NCI-H1417 (cell line): ENCODE data around the gene KLHL8.

Experiments used
- DNase-seq, 3 experiments: peaks; one replicate each; lab custom pipeline; 2025; lab: John Stamatoyannopoulos, UW

Gene KLHL8

DNA sequence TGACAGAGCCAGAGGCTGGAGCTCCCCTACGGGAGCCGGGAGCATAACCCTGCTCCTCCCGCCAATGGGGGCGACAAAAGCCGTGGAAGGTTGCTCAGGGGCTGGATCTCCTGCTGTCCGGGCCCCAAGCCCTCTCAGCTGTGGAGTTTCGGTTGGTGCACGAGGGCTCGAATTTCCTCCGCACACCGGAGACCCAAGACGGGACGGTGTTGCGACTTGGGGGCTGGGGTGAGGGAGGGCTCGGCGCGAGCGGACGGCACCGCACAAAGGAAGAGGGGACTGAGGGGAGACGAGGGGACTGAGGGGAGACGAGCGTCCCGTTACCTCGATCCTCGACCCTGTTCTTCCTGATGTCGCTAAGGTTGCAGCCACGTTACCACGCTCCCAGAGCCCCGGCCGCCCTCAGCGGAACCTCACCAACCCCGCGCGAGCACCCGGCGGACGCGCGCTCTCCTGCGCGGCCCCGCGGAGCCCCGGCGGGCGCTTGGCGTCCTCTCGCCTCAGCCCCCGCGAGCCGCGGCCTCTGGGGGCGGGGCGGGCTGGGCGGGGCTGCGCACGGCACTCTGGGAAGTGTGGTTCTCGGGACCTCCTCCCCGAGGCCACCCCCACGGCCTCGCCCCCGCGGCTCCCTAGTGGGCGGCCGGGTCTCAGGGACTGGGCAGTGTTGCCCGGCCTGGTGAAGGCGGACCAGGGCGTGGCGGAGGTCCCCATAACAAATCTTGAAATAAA is at the start of gene KLHL8:
Gene KLHL8 (minus strand): TSS at position 525 of the 729 bp plus-strand sequence. CDS start 25,079 bp downstream, outside the sequence.
- DNase-seq = peak; percentile 93 to 95 (median 94)

DNA sequence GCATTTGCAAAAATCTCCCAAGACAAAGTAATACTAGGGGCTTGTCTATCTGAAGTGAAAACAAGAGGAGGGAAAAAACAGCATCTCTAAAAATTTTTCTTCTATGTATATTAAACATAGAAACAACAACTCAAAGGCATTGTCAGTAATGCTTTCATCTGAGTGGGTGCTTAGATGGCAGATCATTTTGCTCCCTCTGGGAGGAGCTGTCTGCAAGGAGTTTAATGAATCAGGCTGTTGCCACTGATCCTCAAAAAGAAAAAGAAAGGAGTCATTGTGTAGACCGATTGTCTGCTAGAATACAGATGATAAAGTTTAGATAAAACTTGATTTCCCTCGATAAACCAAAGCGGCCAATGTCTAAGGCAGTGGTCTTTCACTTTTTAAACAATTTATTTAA is 49.7 kb upstream of the KLHL8 start:
- peak; percentile 18 to 64 (median 26) for DNase-seq

DNA sequence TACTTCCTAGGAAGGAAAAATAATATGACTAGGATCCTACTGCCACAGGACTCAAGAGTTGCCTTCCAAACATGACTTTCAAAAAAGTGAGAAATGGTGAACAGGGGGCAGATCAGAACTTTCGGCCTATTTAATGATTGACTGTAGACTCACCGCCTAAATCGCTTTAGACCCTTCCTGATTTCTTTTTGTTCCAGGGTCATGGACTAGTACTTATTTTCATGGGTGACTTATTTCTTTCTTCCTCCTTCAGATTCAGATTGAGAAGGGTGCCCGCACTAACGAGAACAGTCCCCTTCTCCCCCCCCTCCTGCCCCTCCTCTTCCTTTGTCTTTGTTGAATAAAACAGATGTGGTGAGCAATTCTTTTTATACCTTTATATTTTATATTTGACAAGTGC is 48.0 kb upstream of the KLHL8 start:
- DNase-seq = no peak

DNA sequence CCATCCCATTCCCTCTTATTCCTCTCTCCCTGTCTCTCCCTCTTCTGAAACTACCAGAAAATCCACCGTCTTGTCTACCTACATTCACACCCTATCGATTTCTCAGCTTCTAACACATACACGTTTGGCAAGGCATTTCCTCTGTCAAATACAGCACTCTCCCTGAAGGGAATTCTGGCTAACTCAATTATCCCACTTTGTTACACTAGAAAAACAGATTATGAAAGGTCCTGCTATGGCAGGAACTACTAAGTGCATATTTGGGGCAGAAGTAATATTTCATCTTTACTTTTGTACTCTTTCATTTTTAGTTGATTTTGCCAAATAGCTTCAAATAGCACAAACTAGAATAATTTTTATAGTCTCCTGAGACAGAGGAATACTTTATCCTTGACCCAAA is 46.6 kb upstream of the KLHL8 start:
- DNase-seq = no peak

DNA sequence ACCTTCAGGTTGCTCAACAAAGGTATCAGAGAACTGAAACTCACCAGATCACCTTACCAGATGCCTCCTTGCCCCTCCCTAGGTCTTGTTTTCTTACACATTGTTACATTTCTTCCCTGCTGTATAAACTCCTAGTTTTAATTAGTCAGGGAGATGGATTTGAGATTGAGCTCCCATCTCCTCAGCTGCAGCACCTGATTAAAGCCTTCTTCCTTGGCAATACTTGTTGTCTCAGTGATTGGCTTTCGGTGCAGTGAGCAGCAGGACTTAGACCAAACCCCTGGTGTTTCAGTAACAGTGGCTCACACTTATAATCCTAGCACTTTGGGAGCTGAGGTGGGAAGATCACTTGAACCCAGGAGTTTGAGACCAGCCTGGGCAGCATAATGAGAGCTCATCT is 42.5 kb upstream of the KLHL8 start:
- no peak for DNase-seq

DNA sequence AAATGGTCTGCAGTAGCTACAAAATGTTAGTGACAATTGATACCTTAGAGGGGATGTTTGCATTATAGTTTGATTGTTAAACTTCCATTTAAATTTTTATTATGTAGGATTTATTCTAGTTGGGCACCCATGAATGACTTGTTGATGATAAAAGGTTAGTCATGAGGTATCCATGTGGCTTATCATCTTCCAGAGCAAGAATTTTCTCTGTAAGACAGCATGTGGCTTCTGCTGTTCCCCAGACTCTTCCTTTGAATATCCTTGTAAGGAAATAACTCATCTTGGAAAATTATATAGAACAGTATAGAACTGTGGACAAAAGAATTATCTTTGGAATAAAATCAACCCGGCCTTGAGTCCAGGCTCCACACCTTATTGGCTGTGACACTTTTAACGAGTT is 40.1 kb upstream of the KLHL8 start:
- no peak for DNase-seq

DNA sequence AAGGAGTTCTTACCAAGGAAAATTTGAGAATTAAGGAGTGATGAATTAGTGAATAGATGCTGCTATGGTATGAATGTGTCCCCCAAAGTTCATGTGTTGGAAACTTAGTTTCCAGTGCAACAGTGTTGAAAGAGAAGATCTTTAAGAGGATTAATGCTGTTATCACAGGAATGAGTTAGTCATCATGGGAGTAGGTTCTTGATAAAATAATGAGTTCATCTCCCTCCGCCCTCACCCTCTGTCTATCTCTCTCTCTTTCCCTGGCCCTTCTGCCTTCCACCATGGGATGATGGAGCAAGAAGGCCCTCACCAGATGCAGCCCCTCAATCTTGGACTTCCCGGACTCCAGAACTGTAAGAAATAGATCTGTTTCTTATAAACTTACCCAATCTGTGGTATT is 38.3 kb upstream of the KLHL8 start:
- no peak for DNase-seq

DNA sequence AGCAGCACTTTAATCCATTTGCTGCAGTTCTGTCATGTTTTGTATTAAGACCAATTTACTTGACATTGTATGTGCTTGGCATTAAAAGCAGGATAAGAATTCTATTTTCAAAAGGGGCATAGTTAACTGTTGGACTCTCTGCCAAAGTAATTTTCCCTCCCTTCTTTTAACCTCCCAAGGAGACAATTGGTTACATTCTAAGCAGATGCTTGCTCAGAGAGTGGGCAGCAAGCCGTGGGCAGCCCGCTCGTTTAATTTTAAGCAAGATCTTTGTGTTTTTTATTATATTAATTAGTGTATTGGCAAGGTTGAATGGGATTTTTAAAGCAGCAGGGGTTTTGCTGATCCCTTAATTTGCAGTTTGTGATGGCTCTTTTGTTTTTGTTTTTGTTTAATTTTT is 37.1 kb upstream of the KLHL8 start:
- DNase-seq = peak in 1 of 3 experiments; percentile 48

DNA sequence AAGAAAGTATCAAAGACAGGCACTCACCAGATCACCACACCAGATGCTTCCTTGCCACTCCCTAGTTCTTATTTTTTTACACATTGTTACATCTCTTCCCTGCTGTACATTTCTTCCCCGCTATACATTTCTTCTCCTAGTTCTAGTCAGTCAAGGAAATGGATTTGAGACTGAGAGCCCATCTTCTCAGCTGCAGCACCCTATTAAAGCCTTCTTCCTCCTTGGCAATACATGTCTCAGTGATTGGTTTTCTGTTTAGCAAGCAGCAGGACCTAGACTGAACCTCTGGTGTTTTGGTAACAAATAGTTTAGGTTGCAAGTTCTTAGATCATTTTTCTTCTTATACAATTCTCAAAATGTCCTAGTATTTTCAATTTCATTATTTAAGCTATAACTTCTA is 35.3 kb upstream of the KLHL8 start:
- no peak for DNase-seq

DNA sequence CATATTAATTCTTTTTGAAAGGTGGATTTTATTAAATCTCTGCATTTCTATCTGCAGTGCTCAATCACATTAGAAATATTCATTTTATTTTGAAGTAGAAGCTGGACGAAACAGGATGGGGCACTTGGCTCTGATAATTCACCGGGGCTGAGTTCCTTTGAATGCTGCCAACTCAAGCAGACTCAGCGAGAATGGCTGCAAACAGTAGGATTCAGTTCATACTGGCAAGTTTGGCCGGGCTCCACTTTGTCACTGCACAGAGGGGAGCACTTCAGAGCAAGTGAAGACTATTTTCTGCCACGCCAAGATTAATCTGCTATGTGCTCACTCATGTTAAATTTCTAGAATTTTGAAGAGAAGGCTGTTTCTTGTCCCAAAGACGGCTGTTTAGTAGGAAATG is 30.7 kb upstream of the KLHL8 start:
- DNase-seq = no peak

DNA sequence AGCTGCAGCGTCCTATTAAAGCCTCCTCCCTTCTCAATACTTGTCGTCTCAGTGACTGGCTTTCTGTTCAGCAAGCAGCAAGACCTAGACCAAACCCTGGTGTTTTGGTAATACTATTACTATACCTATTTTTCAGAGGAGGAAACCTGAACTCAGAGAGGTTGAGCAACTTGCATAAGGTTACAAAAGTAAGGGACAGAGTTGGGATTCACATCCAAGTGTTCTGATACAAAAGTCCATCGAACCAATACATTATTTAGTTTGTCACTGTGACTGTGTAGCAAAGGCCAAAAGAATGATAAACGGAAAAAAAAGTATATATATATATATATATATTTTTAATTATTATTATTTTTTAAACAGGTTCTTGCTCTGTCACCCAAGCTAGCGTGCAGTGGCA is 29.9 kb upstream of the KLHL8 start:
- no peak for DNase-seq

DNA sequence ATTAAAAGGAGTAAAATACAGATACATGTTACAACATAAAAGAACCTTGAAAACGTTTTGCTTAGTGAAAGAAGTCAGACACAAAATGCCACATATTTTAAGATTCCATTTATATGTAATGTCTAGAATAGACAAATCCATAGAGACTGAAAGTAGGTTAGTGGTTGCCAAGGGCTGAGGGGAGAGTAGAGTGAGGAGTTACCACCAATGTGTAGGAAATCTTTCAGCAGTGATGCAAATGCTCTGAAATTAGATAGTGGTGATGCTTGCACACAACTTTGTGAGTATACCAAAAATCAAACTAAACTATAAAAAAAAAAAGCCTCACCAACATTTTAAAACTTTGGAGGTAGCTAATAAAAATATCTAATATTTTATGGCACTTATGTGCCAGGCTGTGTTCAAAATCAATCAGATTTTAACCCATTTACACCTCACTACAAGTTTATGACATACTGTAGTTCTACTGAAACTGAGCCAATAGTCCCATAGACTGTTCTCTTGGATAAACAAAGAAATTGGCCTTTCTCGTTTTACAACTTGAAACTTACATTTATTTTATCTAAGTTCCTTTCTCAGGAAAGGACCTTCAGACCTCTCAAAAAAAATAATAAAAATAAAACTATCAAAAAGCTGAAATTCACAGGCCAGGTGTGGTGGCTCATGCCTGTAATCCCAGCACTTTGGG is 29.1 kb upstream of the KLHL8 start:
- DNase-seq = no peak

DNA sequence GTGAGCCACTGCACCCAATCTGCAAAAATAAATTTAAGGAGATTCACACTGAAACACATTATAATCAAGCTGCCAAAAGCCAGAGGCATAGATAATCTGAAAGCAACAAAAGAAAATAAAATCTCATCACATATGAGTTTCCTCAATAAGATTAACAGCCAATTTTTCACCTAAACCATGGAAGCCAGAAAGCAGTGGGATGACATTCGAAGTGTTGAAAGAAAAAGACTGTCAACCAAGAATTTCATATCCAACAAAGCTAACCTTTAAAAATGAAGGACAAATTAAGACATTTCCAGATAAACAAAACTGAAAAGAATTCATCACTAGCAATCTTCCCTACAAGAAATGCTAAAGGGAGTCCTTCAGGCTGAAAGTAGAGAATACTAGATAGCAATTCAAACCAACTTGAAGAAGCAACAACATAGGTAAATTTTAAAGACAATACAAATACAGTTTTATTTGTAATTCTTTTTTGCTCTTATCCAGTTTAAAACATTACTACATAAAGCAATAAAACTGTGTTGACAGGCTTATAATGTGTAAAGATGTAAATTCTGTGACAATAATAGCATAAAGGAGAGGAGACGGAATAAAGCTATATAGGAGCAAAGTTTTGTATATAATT is 23.1 kb upstream of the KLHL8 start:
- DNase-seq = peak in 2 of 3 experiments; percentile 12 to 26

DNA sequence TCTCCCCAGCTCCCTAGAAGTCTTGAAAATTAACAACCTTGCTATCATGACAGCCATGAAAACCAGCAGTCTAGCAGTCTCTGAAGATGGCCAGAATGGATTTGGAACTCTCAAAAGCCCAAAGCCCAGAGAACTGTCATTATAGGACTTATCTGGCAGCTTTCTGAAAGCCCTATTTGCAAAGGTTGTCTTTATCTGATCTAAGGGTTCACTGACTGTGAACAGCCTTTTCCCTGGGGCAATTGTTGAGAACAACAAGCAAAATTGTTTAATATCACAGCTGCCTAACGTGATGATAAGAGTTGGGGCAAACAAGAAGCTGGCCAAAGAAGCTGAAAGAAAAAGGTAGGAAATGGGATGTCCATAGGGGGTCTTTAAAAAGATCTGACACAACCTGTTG is 20.9 kb upstream of the KLHL8 start:
- peak in 1 of 3 experiments; percentile 8 for DNase-seq

DNA sequence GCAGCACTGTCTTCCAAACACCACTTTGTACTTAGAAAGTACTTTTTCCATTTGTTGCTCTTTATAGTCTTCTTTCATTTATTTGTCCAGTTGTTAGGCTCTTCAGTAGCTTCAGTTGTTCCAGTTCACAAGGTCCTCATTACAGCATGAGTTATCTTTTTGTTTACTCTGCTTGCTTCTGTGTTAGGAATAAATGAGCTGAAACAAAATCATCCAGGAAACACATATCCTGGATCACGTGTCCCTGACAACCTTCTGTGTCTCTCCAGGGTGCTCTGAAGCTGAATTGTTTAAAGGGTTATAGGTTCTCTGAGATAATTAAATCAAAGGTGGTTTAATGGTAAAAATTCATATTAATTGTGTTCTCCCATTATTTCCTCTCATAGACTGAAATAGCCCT is 19.9 kb upstream of the KLHL8 start:
- DNase-seq = peak; percentile 19 to 77 (median 66)

DNA sequence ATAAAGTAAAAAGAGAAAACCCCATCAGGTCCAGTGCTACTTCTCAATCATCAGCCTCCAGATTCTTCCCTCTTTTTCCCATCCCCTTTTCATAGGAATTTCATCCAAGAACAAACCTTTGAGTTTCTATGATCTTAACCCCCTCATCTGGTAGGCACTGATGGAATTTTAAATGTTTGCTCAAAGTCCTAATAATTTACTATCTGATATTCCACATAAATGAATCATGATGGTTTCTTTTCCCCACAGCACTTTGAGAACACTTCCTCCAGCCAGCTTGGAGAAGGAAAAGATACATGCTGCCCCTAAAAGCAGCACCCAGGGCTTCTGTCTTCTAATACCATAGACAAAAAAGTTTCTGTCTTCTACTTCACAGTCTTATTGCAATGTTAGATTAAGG is 19.4 kb upstream of the KLHL8 start:
- DNase-seq = no peak

DNA sequence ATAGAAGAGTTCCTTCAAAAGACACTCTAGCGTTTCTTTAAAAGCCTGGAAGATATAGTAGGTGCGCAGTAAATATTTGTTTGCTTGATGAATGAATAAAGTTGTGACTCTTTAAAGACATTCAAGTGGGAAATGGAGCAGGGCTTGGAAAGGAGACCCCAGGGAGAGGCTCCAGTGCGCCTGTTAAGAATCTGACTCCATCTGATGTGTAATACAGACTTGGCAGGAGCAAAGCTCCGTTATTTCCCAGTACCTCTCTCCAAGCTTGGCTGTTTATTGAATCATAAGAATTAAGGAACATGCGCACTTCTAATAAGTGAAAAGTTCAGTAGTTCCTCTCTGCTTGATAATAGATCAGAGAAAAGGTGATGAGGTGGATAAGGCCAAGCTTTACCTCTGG is 18.8 kb upstream of the KLHL8 start:
- DNase-seq = no peak

DNA sequence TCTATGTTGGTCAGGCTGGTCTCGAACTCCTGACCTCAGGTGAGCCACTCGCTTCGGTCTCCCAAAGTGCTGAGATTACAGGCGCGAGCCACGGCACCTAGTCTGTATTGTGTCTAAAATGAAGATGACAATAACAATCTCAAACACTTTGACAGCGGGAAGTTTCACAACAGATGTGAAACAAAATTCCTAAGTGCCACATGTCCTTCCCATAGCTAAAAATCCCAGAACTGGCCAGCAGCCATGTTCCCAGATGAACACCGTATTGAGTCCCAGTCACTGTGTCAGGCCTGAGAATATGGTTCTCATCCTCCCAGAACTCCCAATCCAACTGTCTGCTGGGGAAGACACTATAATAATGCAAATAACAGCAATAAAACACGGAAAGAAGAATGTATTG is 16.4 kb upstream of the KLHL8 start:
- no peak for DNase-seq

DNA sequence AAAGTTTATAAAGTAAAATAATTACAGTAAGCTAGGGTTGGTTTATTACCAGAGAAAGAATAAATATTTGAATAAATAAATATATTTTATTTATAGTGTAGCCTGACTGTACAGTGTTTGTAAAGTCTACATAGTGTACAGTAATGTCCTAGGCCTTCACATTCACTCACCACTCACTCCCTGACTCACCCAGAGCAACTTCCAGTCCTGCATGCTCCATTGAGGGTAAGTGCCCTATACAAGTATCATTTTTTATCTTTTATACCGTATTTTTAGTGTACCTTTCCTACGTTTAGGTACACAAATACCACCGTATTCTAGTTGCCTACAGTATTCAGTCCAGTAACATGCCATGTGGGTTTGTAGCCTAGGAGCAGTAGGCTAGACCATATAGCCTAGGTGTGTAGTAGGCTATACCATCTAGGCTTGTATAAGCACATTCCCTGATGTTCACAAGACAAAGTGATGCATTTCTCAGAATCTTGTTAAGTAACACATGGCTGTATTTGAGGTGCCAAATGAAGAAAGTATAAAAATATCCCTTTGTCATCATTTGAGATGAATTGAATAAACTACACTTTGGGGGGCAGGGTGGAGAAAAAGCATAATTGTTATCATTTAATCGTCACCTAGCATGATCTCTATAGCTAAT is 14.7 kb upstream of the KLHL8 start:
- peak in 1 of 3 experiments; percentile 54 for DNase-seq

DNA sequence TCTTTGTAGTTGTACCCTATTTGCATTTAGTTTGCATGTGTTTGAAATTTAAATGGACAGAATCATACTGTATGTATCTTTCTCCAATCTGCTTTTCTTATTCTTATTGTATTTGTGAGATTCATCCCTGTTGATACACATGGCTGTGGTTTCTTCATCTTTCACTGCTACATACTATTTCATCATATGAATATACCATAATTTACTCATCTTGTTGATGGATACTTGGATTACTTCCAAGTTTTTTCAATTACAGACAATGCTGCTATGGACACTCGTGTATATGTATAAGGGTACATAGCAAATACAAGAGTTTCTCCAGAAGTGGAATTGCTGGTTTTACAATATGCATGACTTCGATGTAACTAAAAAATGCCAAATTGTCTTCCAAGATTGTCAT is 11.8 kb upstream of the KLHL8 start:
- DNase-seq = peak in 1 of 3 experiments; percentile 45

DNA sequence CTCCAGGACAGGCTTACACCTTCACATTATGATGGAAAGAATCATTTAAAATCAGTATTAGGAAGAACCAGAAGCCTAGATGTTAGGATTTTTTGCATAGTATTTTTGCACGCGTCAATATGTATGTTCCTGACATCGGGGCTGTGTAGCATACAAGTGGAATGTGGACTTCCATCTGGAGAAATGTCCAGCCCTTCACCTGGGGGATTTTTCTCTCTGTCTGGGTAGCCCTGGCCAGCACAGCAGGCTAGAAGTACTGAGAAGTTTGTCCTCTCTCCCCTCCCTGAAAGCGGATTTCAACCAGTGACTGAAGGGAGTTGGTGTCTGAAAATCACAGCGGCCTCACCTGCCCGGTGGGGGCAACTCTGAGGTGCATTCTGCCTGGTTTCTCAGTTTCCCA is 10.4 kb upstream of the KLHL8 start:
- DNase-seq = no peak

DNA sequence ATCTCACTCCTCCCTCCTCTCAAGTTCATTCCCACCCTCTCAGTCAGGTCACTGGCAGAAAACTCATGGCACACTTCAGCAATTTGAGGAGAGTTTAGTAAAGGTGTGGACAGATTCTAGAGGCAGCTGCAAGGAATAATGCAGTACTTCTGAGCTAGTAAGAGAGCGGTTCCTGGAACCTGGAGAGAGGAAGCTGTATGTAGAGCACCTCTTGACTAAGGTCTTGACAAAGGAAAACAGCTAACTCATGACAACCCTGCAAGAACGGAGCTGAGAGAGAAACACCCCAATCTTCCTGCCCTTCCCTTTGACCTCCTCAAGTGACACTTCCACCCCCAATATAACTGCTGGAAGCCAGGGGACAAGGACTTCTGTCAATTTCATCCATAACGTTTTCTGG is 9.6 kb upstream of the KLHL8 start:
- DNase-seq = no peak
